Fibroblast of upper back skin (primary cell): Measurements from ENCODE around the gene DSG4.

Source experiments
- DNase-seq: peaks from one replicate; pipeline ENCODE4 v3.0.0-alpha.2; 2013

The DSG4 gene

DNA sequence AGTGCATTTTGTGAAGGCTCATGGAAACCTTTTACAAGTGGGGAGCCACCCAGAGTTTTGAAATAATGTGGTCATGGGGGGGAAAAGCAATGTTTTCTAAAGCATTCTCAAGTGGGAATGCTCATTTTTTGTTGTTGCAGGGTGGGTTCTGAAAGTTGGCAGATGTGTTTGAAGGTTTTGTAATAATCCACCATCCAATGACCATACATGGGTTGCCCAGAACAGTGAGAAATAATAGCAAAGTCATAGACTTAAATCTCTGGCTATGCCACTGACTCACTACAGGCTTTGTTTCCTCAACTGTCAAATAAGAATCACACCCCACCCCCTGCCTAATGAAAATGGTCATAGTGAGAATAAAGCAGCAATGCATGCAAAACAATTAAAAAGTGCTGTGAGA is 73.8 kb downstream of the DSG4 start:
- DNase-seq, result peak; percentile 12

DNA sequence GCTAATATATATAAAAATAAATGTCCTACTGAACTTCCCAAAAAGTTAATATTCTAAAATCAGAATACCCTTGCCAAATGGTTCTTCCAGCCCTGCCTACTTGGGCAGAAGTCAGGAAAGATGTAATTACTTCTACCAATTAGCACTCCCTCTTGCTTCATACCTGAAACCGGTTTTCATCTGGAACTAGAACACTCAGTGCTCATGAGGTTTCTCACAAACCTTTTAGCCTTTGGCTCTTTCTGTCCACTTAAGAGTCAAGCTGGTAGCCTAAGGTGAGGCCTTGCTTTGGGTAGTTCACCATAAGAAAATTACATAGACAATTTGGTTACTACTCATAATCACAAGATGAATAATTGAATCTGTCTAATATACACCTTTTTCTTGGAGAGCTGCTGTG is 75.0 kb downstream of the DSG4 start:
- DNase-seq, result no peak

DNA sequence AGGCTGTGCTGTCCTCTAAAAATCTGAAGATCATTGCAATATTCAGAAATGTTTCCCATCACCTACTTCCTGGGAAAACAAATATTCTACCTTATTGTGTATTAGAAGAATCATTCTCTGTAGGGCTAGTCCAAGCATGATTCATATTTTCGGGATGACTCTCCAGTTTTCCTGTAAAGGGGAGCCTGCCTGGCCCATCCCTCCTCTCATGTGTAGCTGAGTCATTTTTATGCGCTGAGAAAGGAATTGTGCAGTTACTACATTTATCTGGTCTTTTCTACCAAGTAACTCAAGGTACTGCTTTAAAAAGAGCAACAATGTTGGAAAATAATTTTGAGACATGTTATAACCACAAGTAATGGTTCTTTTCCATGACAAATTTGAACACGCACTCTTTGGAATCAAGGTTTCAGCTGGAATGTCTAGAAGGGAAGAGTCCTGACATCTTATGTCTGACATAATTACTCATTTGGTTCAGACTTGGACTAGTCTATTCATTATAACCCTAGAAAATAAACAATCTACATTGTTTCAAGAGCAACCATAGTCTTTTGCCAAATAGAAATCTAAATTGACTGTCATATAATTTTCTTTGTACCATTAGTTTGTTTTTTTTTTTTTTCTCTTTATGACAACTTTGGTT is 77.6 kb downstream of the DSG4 start:
- DNase-seq, result peak; percentile 71
